HG03159 (cell line): ENCODE measurements around the gene MAML3.

Source experiments
- ATAC-seq: cut with Tn5 transposase; IDR thresholded peaks from one replicate; pipeline ENCODE4 v1.9.1; 2021; ENCODE audit warnings: mild to moderate bottlenecking, moderate library complexity; ENCODE audit not compliant: unreplicated experiment

Gene MAML3

GRCh38 chr4:140102421-140102820 is 51.6 kb downstream of the MAML3 start:
- ATAC-seq, result no peak

GRCh38 chr4:140100771-140101170 is 53.2 kb downstream of the MAML3 start:
- no peak for ATAC-seq

GRCh38 chr4:140099983-140100382 is 54.0 kb downstream of the MAML3 start:
- ATAC-seq, result no peak

- no peak for ATAC-seq
These were observed 55.4 kb downstream of the MAML3 start for GRCh38 chr4:140098455-140099160.

- ATAC-seq, result no peak
These were observed 56.4 kb downstream of the MAML3 start for GRCh38 chr4:140097572-140097971.

- no peak for ATAC-seq
These were observed 57.1 kb downstream of the MAML3 start for GRCh38 chr4:140096921-140097320.

GRCh38 chr4:140096483-140096861 is 57.5 kb downstream of the MAML3 start:
- no peak for ATAC-seq

- ATAC-seq, result no peak
These were observed 58.1 kb downstream of the MAML3 start for GRCh38 chr4:140095694-140096482.

GRCh38 chr4:140094438-140095420 is 59.3 kb downstream of the MAML3 start:
- ATAC-seq, result no peak

GRCh38 chr4:140092094-140092851 is 61.7 kb downstream of the MAML3 start:
- ATAC-seq, result no peak

- no peak for ATAC-seq
These were observed 62.7 kb downstream of the MAML3 start for GRCh38 chr4:140091305-140091704.

- ATAC-seq, result no peak
These were observed 63.7 kb downstream of the MAML3 start for GRCh38 chr4:140090215-140090731.

GRCh38 chr4:140089216-140089615 is 64.8 kb downstream of the MAML3 start:
- ATAC-seq, result no peak

GRCh38 chr4:140088323-140088967 is 65.5 kb downstream of the MAML3 start:
- ATAC-seq, result no peak

- no peak for ATAC-seq
These were observed 68.1 kb downstream of the MAML3 start for GRCh38 chr4:140085881-140086280.

- ATAC-seq, result no peak
These were observed 68.8 kb downstream of the MAML3 start for GRCh38 chr4:140085062-140085622.

- no peak for ATAC-seq
These were observed 69.6 kb downstream of the MAML3 start for GRCh38 chr4:140084385-140084784.

GRCh38 chr4:140082391-140082755 is 71.6 kb downstream of the MAML3 start:
- ATAC-seq, result no peak

- no peak for ATAC-seq
These were observed 72.2 kb downstream of the MAML3 start for GRCh38 chr4:140081641-140082390.
